H1 (cell line): ENCODE data around the gene POLE2. TPM values are rescaled to one million over a fixed set of nuclear protein-coding genes. Genes with fewer than 3 reads are reported as not detected.

Experiments
- CEBPB ChIP-seq: IDR thresholded peaks from 2 replicates; pipeline ENCODE4 v1.6.1; 2012; ENCODE audit warnings: low read depth, low read length
- EP300 ChIP-seq, 2 experiments: IDR thresholded peaks; 1 replicate in 1 of 2; 2 replicates in 1 of 2; pipeline ENCODE4 v1.6.1; 2011 to 2012; ENCODE audit warnings: low read depth in 2 of 2, low read length in 2 of 2, mild to moderate bottlenecking in 2 of 2, borderline replicate concordance in 1 of 2, inconsistent platforms in 1 of 2, moderate library complexity in 1 of 2
- GABPA ChIP-seq: IDR thresholded peaks from 2 replicates; pipeline ENCODE4 v1.6.1; 2011; ENCODE audit warnings: mild to moderate bottlenecking, low read length, moderate library complexity, borderline replicate concordance; ENCODE audit not compliant: insufficient read depth
- HDAC6 ChIP-seq: IDR thresholded peaks from one replicate; pipeline ENCODE4 v1.7.1; 2012; ENCODE audit warnings: low read depth, mild to moderate bottlenecking, inconsistent platforms, low read length, moderate library complexity
- JUN ChIP-seq: IDR thresholded peaks from 2 replicates; pipeline ENCODE4 v1.6.1; 2011; ENCODE audit warnings: low read depth, mild to moderate bottlenecking, improper control_type of control experiment, low read length
- RFX5 ChIP-seq: IDR thresholded peaks from 2 replicates; pipeline ENCODE4 v1.6.1; 2011; ENCODE audit warnings: low read depth, low read length, improper control_type of control experiment, borderline replicate concordance
- TAF7 ChIP-seq: optimal IDR thresholded peaks from 2 replicates; pipeline ENCODE3; 2011; ENCODE audit warnings: low read depth, mild to moderate bottlenecking, inconsistent platforms, low read length, moderate library complexity, borderline replicate concordance
- ZNF274 ChIP-seq: IDR thresholded peaks from 2 replicates; pipeline ENCODE4 v1.7.0; 2012; ENCODE audit warnings: low read length, borderline replicate concordance; ENCODE audit errors: extremely low read depth
- polyA plus RNA-seq, 7 experiments: library from polyadenylated mRNA; depleted of rRNA in 3 of 7; stranded (reverse) in 5 of 7; unstranded in 2 of 7; fragments of >200 nt in 5 of 7; fragments of 200-250 nt in 2 of 7; gene quantifications; 1 replicate in 5 of 7; 2 replicates in 1 of 7; 4 replicates in 1 of 7; pipeline versions ENCODE4 v1.2.1 to v1.2.3, GENCODE V29; 2011 to 2013; ENCODE audit warnings: missing spikeins in 2 of 7, mixed read lengths in 2 of 7
- total RNA-seq: library from RNA; stranded (reverse); fragmentation: NEBNext Ultra II Directional; extraction: Animal tissue kit (Norgen Biotek cat#: 25700); gene quantifications from 2 replicates; pipeline ENCODE4 v1.2.1, GENCODE V29; 2021
- TF ChIP-seq, protein P1 (sequence below): fragments of 300-600 bp; sonication (generic); IDR thresholded peaks from 2 replicates; pipeline ENCODE4 v1.7.1; 2012; ENCODE audit warnings: low read length, moderate library complexity, mild to moderate bottlenecking, inconsistent platforms; ENCODE audit not compliant: insufficient replicate concordance
- TF ChIP-seq, protein P2 (sequence below): IDR thresholded peaks from 2 replicates; pipeline ENCODE4 v1.6.1; 2012; ENCODE audit warnings: low read length, inconsistent platforms

POLE2 gene
- total and polyA plus RNA-seq, 2 of the 8 experiments (the other 6 are each of a cell fraction or from before 2014, with no cell fraction given): 31.2 to 41.7 TPM

DNA sequence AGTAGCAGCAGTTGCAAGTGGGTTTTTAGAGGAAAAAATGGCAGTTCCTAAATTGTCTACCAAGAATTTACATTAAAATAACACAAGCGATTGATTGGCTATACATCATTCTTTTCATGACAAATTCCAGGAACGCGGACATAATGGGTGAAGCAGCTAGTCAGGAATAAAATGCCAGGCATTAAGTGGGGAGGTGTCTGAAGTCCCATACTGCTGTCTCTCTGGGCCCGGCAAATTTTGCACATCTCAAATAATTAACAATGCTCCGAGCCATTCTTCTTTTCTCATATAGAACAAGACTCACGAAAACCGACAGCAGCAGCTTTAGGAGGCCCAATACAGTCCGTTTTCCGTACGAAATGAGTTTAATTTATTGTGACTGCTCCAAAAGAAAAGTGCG, 68.3 kb downstream of the POLE2 start (continued):
- TF ChIP-seq, protein P1, sequence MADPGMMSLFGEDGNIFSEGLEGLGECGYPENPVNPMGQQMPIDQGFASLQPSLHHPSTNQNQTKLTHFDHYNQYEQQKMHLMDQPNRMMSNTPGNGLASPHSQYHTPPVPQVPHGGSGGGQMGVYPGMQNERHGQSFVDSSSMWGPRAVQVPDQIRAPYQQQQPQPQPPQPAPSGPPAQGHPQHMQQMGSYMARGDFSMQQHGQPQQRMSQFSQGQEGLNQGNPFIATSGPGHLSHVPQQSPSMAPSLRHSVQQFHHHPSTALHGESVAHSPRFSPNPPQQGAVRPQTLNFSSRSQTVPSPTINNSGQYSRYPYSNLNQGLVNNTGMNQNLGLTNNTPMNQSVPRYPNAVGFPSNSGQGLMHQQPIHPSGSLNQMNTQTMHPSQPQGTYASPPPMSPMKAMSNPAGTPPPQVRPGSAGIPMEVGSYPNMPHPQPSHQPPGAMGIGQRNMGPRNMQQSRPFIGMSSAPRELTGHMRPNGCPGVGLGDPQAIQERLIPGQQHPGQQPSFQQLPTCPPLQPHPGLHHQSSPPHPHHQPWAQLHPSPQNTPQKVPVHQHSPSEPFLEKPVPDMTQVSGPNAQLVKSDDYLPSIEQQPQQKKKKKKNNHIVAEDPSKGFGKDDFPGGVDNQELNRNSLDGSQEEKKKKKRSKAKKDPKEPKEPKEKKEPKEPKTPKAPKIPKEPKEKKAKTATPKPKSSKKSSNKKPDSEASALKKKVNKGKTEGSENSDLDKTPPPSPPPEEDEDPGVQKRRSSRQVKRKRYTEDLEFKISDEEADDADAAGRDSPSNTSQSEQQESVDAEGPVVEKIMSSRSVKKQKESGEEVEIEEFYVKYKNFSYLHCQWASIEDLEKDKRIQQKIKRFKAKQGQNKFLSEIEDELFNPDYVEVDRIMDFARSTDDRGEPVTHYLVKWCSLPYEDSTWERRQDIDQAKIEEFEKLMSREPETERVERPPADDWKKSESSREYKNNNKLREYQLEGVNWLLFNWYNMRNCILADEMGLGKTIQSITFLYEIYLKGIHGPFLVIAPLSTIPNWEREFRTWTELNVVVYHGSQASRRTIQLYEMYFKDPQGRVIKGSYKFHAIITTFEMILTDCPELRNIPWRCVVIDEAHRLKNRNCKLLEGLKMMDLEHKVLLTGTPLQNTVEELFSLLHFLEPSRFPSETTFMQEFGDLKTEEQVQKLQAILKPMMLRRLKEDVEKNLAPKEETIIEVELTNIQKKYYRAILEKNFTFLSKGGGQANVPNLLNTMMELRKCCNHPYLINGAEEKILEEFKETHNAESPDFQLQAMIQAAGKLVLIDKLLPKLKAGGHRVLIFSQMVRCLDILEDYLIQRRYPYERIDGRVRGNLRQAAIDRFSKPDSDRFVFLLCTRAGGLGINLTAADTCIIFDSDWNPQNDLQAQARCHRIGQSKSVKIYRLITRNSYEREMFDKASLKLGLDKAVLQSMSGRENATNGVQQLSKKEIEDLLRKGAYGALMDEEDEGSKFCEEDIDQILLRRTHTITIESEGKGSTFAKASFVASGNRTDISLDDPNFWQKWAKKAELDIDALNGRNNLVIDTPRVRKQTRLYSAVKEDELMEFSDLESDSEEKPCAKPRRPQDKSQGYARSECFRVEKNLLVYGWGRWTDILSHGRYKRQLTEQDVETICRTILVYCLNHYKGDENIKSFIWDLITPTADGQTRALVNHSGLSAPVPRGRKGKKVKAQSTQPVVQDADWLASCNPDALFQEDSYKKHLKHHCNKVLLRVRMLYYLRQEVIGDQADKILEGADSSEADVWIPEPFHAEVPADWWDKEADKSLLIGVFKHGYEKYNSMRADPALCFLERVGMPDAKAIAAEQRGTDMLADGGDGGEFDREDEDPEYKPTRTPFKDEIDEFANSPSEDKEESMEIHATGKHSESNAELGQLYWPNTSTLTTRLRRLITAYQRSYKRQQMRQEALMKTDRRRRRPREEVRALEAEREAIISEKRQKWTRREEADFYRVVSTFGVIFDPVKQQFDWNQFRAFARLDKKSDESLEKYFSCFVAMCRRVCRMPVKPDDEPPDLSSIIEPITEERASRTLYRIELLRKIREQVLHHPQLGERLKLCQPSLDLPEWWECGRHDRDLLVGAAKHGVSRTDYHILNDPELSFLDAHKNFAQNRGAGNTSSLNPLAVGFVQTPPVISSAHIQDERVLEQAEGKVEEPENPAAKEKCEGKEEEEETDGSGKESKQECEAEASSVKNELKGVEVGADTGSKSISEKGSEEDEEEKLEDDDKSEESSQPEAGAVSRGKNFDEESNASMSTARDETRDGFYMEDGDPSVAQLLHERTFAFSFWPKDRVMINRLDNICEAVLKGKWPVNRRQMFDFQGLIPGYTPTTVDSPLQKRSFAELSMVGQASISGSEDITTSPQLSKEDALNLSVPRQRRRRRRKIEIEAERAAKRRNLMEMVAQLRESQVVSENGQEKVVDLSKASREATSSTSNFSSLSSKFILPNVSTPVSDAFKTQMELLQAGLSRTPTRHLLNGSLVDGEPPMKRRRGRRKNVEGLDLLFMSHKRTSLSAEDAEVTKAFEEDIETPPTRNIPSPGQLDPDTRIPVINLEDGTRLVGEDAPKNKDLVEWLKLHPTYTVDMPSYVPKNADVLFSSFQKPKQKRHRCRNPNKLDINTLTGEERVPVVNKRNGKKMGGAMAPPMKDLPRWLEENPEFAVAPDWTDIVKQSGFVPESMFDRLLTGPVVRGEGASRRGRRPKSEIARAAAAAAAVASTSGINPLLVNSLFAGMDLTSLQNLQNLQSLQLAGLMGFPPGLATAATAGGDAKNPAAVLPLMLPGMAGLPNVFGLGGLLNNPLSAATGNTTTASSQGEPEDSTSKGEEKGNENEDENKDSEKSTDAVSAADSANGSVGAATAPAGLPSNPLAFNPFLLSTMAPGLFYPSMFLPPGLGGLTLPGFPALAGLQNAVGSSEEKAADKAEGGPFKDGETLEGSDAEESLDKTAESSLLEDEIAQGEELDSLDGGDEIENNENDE: no peak
- no peak for TF ChIP-seq RFX5
- TF ChIP-seq ZNF274: no peak
- TF ChIP-seq TAF7: no peak
- no peak for TF ChIP-seq EP300 (IDR thresholded peaks at IDR 0.05; ENCODE audit: borderline replicate concordance in 1 of 2, low read depth in 2 of 2, low read length in 2 of 2)
- TF ChIP-seq HDAC6: no peak
- TF ChIP-seq, protein P2, sequence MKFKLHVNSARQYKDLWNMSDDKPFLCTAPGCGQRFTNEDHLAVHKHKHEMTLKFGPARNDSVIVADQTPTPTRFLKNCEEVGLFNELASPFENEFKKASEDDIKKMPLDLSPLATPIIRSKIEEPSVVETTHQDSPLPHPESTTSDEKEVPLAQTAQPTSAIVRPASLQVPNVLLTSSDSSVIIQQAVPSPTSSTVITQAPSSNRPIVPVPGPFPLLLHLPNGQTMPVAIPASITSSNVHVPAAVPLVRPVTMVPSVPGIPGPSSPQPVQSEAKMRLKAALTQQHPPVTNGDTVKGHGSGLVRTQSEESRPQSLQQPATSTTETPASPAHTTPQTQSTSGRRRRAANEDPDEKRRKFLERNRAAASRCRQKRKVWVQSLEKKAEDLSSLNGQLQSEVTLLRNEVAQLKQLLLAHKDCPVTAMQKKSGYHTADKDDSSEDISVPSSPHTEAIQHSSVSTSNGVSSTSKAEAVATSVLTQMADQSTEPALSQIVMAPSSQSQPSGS: no peak
- no peak for TF ChIP-seq CEBPB
- TF ChIP-seq GABPA: no peak
- TF ChIP-seq JUN: no peak
